Nephron (organoid): ENCODE measurements around the gene SPAG4.
A peak's percentile ranks its signal among the peaks of the same experiment; 100 is the strongest.

Source experiments
- H3K27ac Mint-ChIP-seq, 3 experiments: 2 replicates each; pipeline ENCODE4 v1.8.0; 2020; ENCODE audit warnings: mixed read lengths in 3 of 3, mild to moderate bottlenecking in 2 of 3, moderate library complexity in 1 of 3
- H3K27me3 Mint-ChIP-seq: 2 replicates; pipeline ENCODE4 v1.8.0; 2021; ENCODE audit warnings: low read depth, mild to moderate bottlenecking, moderate library complexity, mixed read lengths
- H3K36me3 Mint-ChIP-seq: 2 replicates; pipeline ENCODE4 v1.8.0; 2020; ENCODE audit warnings: low read depth, mixed read lengths
- H3K4me1 Mint-ChIP-seq: 2 replicates; pipeline ENCODE4 v1.8.0; 2020; ENCODE audit warnings: mixed read lengths
- H3K4me3 Mint-ChIP-seq, 3 experiments: 2 replicates each; pipeline ENCODE4 v1.8.0; 2020; ENCODE audit warnings: mild to moderate bottlenecking in 3 of 3, mixed read lengths in 3 of 3, moderate library complexity in 2 of 3
- H3K9me3 Mint-ChIP-seq: 2 replicates; pipeline ENCODE4 v1.8.0; 2020; ENCODE audit warnings: mixed read lengths
- TF ChIP-seq, protein P1 (sequence below), 3 experiments: fragments of 200-600 bp; sonication (generic); IDR thresholded peaks; one replicate each; pipeline ENCODE4 v1.5.0; 2021; ENCODE audit warnings: antibody characterized with exemption in 3 of 3; ENCODE audit not compliant: unreplicated experiment in 3 of 3

SPAG4 gene

DNA sequence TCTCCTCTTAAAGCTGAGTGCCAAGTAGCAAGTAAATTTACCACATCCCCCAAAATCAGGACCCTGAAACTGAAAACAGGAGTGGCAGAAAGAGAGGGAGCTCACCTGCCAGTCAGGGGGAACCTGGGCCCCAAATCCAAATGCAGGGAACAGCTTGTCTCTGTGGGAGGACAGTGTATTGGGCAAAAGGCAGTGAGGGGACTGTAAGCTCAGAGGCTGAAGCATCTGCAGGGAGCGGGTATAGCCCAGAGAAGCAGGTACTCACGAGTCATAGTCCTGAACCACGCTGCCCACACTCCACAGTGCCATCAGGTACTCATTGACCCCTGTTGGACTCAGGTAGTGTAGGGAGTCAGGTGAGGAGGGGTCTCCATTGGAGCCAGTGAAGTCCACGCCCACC is 15.0 kb downstream of the SPAG4 start:
- TF ChIP-seq, protein P1, sequence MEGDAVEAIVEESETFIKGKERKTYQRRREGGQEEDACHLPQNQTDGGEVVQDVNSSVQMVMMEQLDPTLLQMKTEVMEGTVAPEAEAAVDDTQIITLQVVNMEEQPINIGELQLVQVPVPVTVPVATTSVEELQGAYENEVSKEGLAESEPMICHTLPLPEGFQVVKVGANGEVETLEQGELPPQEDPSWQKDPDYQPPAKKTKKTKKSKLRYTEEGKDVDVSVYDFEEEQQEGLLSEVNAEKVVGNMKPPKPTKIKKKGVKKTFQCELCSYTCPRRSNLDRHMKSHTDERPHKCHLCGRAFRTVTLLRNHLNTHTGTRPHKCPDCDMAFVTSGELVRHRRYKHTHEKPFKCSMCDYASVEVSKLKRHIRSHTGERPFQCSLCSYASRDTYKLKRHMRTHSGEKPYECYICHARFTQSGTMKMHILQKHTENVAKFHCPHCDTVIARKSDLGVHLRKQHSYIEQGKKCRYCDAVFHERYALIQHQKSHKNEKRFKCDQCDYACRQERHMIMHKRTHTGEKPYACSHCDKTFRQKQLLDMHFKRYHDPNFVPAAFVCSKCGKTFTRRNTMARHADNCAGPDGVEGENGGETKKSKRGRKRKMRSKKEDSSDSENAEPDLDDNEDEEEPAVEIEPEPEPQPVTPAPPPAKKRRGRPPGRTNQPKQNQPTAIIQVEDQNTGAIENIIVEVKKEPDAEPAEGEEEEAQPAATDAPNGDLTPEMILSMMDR (IDR thresholded peaks at IDR 0.05; ENCODE audit: unreplicated experiment in 3 of 3) = no peak
- Mint-ChIP-seq H3K27ac (no peak overlapping the region), H3K36me3 (peaks cover 60% of the 10 kb centered on the region), H3K27me3 (no peaks in the 10 kb centered on the region), H3K4me3 (no peak overlapping the region), H3K9me3 (no peaks in the 10 kb centered on the region), H3K4me1 (no peaks in the 10 kb centered on the region)

DNA sequence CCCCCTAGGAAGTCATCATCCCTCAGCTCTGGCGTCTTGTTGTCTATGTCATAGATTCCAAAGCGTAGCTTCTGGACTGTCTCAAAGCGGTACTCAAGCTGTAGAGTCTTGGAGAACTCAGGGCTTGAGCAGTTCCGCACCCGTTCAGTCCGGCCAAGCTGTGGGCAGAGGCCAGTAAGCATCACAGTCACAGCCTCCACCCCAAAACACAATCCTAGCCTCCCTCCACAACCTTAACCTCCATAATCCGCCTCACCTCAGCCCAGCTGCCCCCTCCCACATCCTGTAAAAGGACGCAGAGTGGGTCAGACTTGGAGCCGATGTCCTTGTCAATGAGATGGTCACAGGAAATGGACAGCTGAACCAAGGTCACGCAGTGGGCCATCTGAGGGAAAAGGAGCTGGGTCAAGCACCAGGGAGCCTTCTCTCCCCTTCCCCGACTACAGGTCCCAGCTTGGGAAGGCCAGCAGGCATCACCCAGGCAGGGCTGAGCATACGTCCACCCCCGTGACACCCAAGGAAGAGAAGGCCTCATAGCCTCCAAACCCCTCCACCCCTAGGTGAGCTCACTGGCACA is 17.0 kb downstream of the SPAG4 start:
- no peak overlapping the region for H3K4me3 Mint-ChIP-seq
- peaks cover 49% of the 10 kb centered on the region for H3K36me3 Mint-ChIP-seq
- H3K27me3 Mint-ChIP-seq = no peaks in the 10 kb centered on the region
- no peaks in the 10 kb centered on the region for H3K9me3 Mint-ChIP-seq
- peaks cover 6% of the 10 kb centered on the region for H3K4me1 Mint-ChIP-seq
- TF ChIP-seq, protein P1 (IDR thresholded peaks at IDR 0.05; ENCODE audit: unreplicated experiment in 3 of 3) = no peak
- H3K27ac Mint-ChIP-seq = no peak overlapping the region

DNA sequence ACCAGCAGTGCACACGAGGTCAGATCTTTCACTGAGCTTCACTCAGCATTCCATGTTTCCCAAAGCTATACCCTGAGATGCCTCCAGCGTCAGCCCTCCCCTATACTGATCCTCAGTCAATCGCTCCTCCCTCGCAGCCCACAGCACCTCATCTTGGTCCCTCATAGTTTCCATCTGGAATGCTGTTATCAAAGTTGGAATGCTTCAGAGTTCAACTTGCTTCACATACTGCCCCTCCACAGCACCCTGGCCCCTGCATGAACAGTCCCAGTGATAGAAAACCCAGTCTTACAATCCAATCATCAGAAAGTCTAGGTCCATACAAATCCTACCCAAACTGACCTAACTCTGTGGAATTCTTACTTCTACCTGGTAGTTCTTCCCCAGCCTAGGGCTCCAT is 20.0 kb downstream of the SPAG4 start:
- Mint-ChIP-seq H3K27ac (peak overlapping the region in 1 of 3 experiments; percentile 21), H3K36me3 (peaks cover 28% of the 10 kb centered on the region), H3K4me1 (peaks cover 16% of the 10 kb centered on the region), H3K9me3 (no peaks in the 10 kb centered on the region), H3K4me3 (no peak overlapping the region), H3K27me3 (no peaks in the 10 kb centered on the region)
- TF ChIP-seq, protein P1 (IDR thresholded peaks at IDR 0.05; ENCODE audit: unreplicated experiment in 3 of 3) = no peak

DNA sequence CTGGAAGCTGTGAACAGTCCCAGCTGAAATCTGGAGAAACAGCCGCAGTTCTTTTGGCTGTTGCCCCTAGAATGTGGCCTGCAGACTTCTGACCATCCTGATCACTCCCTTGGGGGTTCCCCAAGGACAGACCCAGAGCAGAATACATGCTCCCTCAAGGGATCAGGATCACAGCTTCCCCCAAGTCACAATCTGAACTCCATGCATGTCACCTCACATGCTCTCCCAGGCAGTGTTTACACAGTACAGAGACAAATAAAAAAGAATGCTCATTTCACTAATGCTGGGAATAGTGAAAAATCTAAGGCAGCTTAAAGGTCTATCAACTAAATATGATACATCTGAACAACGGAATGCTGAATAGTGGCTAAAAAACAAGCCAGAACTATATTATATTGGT is 20.5 kb downstream of the SPAG4 start:
- Mint-ChIP-seq H3K9me3 (no peaks in the 10 kb centered on the region), H3K4me3 (no peak overlapping the region), H3K27me3 (no peaks in the 10 kb centered on the region), H3K36me3 (peaks cover 25% of the 10 kb centered on the region), H3K4me1 (peaks cover 20% of the 10 kb centered on the region), H3K27ac (no peak overlapping the region)
- TF ChIP-seq, protein P1 (IDR thresholded peaks at IDR 0.05; ENCODE audit: unreplicated experiment in 3 of 3) = no peak

DNA sequence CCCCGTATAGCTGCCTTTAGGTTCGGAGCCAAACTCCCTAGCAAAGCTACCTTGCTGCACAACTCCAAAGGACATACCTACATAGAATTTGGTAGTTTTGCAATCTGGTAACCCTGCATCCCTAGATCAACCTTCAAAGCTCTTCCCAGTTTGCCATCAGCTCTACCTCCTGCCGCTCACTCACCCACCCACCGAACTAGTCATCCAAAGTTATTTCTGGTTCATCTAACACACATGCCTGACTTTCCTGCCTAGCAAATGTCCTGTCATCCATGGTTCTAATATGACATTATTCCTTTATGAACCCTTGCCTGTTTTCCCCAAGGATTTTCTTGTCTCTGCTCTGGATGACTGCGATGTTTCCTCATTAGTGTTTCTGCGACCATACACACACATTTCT is 21.6 kb downstream of the SPAG4 start:
- H3K27me3 Mint-ChIP-seq = no peaks in the 10 kb centered on the region
- H3K4me3 Mint-ChIP-seq = no peak overlapping the region
- no peak overlapping the region for H3K27ac Mint-ChIP-seq
- peaks cover 22% of the 10 kb centered on the region for H3K4me1 Mint-ChIP-seq
- TF ChIP-seq, protein P1 (IDR thresholded peaks at IDR 0.05; ENCODE audit: unreplicated experiment in 3 of 3) = no peak
- peaks cover 17% of the 10 kb centered on the region for H3K36me3 Mint-ChIP-seq
- H3K9me3 Mint-ChIP-seq = no peaks in the 10 kb centered on the region

DNA sequence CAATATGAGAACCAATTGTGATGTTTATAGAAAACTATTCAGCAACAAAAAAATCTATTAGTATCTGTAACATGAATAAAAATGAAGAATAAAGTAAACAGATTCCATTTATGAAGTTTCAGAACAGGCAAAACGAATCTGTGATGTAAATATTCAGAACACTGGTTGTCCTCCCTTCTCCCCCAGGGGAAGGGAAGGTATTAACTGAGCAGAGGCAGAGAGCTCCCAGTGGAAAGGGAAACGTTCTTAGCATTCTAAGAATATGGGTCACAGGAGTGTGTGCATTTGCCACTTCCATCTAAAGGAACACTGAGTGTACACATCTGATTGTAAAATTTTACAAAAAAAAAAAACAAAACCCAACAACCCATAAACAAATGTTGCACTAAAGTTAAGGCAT is 23.1 kb downstream of the SPAG4 start:
- H3K36me3 Mint-ChIP-seq = peaks cover 15% of the 10 kb centered on the region
- TF ChIP-seq, protein P1 (IDR thresholded peaks at IDR 0.05; ENCODE audit: unreplicated experiment in 3 of 3) = no peak
- no peak overlapping the region for H3K27ac Mint-ChIP-seq
- H3K27me3 Mint-ChIP-seq = no peaks in the 10 kb centered on the region
- peaks cover 31% of the 10 kb centered on the region for H3K4me1 Mint-ChIP-seq
- no peaks in the 10 kb centered on the region for H3K9me3 Mint-ChIP-seq
- no peak overlapping the region for H3K4me3 Mint-ChIP-seq
